SU-DHL-6 (cell line): Measurements from ENCODE around the gene PLEKHH2.

Source experiments
- EZH2phosphoT487 ChIP-seq: fragments of 200-600 bp; sonication (generic), shearing (Covaris generic); conservative IDR thresholded peaks from 2 replicates; pipeline ENCODE4 v1.6.1; 2018; ENCODE audit warnings: mild to moderate bottlenecking, antibody characterized with exemption, low read length, moderate library complexity, mixed read lengths
- TF ChIP-seq, protein P1 (sequence below): fragments of 200-600 bp; sonication (generic); IDR thresholded peaks from one replicate; pipeline ENCODE4 v1.5.1; 2017; ENCODE audit warnings: antibody characterized with exemption, mild to moderate bottlenecking, low read length, moderate library complexity; ENCODE audit not compliant: insufficient read depth, poor library complexity, severe bottlenecking

DNA sequence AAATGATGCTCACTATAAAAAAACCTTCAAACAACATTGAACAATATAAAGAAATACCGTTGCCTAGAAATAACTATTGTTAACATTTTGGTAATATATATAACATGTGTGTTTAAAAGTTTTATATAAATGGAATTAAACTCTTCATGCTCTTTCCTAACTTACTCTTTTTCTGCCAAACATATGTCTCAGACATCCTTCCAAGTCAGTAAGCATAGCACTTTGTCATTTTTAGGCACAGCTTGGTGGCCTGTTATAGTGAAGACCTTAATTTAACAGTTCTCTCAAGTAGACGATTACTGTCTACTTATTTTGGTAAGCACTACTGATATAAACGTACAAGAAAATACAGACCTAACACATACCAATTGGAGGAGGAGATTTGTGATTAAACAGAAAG is 177.7 kb downstream of the PLEKHH2 start:
- TF ChIP-seq, protein P1, sequence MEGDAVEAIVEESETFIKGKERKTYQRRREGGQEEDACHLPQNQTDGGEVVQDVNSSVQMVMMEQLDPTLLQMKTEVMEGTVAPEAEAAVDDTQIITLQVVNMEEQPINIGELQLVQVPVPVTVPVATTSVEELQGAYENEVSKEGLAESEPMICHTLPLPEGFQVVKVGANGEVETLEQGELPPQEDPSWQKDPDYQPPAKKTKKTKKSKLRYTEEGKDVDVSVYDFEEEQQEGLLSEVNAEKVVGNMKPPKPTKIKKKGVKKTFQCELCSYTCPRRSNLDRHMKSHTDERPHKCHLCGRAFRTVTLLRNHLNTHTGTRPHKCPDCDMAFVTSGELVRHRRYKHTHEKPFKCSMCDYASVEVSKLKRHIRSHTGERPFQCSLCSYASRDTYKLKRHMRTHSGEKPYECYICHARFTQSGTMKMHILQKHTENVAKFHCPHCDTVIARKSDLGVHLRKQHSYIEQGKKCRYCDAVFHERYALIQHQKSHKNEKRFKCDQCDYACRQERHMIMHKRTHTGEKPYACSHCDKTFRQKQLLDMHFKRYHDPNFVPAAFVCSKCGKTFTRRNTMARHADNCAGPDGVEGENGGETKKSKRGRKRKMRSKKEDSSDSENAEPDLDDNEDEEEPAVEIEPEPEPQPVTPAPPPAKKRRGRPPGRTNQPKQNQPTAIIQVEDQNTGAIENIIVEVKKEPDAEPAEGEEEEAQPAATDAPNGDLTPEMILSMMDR: no peak
- no peak for TF ChIP-seq EZH2phosphoT487
